Measurements from ENCODE around the gene EMILIN2.
"Not testable (repeated sequence)": the region's sequence is repeated elsewhere in the genome, so short reads cannot be mapped to it uniquely, and the experiment has no call there.

Gene EMILIN2

GRCh38 chr18:2847317-2848246 is 776 bp downstream of the EMILIN2 start:
- DNase-seq, result peak; percentile 63 to 77

- DNase-seq, result peak; percentile 64 to 68
Observed at GRCh38 chr18:2848247-2849246, 1.7 kb downstream of the EMILIN2 start.

- DNase-seq, result no peak
Observed at GRCh38 chr18:2850816-2851215, 4.0 kb downstream of the EMILIN2 start.

- no peak for DNase-seq
Observed at GRCh38 chr18:2851771-2852170, 5.0 kb downstream of the EMILIN2 start.

- DNase-seq, result not testable (repeated sequence)
Observed at GRCh38 chr18:2852460-2852859, 5.7 kb downstream of the EMILIN2 start.

GRCh38 chr18:2853173-2853925 is 6.5 kb downstream of the EMILIN2 start:
- DNase-seq, result no peak

GRCh38 chr18:2853926-2854664 is 7.3 kb downstream of the EMILIN2 start:
- DNase-seq, result no peak

GRCh38 chr18:2854875-2855274 is 8.1 kb downstream of the EMILIN2 start:
- DNase-seq, result peak in 1 of 2 donors; percentile 7

- no peak for DNase-seq
Observed at GRCh38 chr18:2855560-2856350, 8.9 kb downstream of the EMILIN2 start.

GRCh38 chr18:2856547-2857170 is 9.9 kb downstream of the EMILIN2 start:
- peak; percentile 70 to 81 for DNase-seq

GRCh38 chr18:2857491-2858131 is 10.8 kb downstream of the EMILIN2 start:
- DNase-seq, result peak; percentile 91 to 99

- not testable (repeated sequence) for DNase-seq
Observed at GRCh38 chr18:2860397-2860796, 13.6 kb downstream of the EMILIN2 start.

GRCh38 chr18:2863997-2864396 is 17.2 kb downstream of the EMILIN2 start:
- not testable (repeated sequence) for DNase-seq

- not testable (repeated sequence) for DNase-seq
Observed at GRCh38 chr18:2866465-2866864, 19.7 kb downstream of the EMILIN2 start.

- DNase-seq, result no peak
Observed at GRCh38 chr18:2869207-2869606, 22.4 kb downstream of the EMILIN2 start.

GRCh38 chr18:2871111-2871720 is 24.4 kb downstream of the EMILIN2 start:
- no peak for DNase-seq

- no peak for DNase-seq
Observed at GRCh38 chr18:2872095-2872494, 25.3 kb downstream of the EMILIN2 start.

- DNase-seq, result no peak
Observed at GRCh38 chr18:2874765-2875164, 28.0 kb downstream of the EMILIN2 start.

- DNase-seq, result no peak
Observed at GRCh38 chr18:2878656-2879330, 32.0 kb downstream of the EMILIN2 start.

All from inflammatory macrophage treated with lipopolysaccharide for 1 hour (primary cell).